ENCODE data around the gene ALOX12B.
"Not testable (repeated sequence)": the region's sequence is repeated elsewhere in the genome, so short reads cannot be mapped to it uniquely, and the experiment has no call there.

Gene ALOX12B

DNA sequence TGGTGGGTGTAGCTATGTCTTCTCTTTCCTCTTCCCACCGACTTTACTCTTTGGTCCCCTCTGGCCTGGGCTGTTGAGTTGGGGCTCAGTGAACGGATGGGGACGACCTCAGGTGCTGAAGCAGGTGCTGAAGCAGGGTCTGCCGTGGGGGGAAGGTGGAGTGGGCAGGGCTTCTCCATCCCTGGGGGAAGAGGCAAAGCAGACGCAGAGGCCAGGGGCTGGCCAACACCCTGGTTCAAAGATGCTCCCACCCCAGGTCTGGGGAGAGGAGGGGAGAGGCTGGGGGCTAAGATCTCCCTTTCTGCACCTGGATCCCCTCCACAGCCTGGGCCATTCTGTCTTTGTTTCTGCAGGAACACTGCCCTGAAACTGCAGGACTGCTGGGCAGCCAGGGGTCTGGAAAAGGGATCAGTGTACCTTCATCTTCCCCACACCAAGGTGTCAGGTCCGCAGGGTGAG is 22.9 kb downstream of the ALOX12B start:
- no peak for DNase-seq (ENCODE audit: low read depth)

DNA sequence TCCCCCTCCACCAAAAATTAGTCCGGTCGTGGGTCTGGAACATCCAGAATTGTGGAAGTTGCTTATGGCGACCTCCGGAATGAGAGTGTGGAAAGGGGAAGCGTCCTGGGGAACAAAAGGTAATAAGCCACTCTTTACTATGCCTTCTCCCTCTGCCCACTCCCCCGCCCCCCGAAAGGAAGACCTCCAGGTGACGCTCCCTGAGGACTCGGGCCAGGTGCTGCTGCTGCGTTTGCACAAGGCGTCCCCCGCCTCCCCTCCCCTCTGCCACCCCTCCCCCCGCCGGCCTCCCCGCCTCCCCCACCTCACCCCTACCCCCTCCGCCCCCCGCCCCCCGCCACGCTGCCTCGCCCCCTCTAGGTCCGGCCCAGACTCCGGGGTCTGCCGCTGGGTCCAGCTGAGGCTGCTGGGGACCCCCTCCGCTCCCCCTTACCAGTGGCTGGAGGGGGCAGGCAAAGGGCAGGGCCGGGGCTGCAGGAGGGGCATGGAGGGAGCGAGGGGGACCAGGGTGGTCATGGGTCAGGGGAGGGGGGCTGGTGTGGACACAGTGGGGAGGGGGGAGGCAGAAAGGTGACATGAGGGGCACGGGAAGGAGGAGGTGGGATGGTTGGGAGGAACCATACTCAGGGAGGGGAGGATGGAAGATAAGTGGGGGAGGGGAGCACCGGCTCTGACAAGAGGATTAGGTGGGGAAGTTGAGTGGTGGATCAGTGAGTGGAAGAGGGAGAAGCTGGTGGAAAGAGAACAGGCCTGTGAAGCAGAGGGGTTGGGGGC is 23.6 kb downstream of the ALOX12B start:
- DNase-seq (ENCODE audit: low read depth) = no peak

DNA sequence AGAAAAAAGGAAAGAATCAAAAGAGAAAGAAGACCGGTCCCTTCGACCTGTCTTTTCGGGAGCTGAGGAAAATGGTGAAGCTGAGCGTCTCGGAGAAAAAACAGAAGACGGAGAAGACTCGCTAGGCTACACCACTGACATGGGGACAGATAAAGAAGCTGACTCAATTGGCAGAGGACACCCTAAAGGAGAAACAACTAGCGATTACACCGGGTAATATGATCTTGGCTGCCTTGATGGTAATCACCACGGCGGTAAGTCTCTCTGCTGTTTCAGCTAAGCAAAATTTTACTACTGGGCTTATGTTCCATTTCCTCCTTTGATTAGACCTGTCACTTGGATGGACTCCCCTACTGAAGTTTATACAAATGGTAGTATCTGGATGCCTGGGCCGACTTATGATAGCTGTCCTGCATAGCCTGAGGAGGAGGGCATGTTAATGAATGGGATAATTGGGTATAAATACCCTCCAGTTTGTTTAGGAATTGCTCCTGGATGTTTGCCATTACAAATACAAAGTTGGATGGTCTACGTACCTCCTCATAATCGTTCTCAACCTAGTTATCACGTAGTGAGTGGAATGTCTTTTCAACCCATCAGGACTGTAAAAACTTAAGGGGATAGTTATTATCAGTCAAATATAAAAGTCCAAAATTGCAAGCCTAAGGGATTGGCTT is 24.6 kb downstream of the ALOX12B start:
- no peak for DNase-seq (ENCODE audit: low read depth)

DNA sequence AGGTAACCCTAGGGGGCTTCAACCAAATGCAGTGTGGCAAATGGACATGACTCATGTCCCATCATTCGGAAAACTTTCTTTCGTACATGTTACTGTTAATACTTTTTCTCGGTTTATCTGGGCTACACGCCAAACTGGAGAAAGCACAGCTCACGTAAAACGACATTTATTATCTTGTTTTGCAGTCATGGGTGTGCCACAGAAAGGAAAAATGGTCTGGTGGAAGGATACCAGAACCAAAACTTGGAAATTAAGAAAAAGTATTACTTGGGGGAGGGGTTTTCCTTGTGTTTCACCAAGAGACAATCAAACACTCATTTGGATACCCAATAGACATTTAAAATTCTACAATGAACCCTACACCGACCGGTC is 25.1 kb downstream of the ALOX12B start:
- DNase-seq (ENCODE audit: low read depth) = no peak

DNA sequence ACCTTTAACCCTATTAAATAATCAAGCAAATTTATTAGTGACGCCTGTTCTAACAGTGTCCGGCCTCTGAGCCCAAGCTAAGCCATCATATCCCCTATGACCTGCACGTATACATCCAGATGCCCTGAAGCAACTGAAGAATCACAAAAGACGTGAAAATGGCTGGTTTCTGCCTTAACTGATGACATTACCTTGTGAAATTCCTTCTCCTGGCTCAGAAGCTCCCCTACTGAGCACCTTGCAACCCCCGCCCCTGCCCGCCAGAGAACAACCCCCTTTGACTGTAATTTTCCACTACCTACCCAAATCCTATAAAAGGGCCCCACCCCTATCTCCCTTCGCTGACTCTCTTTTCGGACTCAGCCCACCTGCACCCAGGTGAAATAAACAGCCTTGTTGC is 25.7 kb downstream of the ALOX12B start:
- not testable (repeated sequence) for DNase-seq (ENCODE audit: low read depth)

DNA sequence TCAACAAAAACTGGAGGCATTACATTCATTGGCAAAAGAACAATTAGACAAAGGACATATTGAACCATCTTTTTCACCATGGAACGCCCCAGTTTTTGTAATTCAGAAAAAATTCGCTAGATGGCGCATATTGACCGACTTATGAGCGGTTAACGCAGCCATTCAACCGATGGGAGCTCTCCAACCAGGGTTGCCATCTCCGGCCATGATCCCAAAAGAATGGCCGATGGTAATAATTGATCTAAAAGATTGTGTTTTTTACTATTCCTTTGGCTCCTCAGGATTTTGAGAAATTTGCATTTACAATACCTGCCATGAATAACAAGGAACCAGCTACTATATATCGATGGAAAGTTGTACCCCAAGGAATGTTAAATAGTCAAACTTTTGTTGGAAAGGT is 27.2 kb downstream of the ALOX12B start:
- DNase-seq (ENCODE audit: low read depth) = no peak

DNA sequence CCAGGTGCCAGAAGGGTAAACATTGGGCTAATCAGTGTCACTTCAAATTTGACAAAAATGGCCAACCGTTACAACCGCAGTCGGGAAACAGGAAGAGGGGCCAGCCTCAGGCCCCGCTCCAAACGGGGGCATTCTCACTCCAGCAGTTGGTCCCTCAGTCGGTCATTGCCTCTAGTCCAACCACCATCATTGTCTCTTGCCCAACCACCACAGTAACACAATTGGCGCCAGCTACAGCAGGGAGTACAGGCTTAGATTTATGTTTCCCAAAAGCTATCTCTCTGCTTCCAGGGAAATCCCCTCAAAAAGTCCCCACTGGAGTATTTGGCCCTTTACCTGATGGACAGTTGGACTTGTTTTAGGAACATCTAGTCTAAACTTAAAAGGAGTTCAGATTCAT is 28.4 kb downstream of the ALOX12B start:
- no peak for DNase-seq (ENCODE audit: low read depth)

DNA sequence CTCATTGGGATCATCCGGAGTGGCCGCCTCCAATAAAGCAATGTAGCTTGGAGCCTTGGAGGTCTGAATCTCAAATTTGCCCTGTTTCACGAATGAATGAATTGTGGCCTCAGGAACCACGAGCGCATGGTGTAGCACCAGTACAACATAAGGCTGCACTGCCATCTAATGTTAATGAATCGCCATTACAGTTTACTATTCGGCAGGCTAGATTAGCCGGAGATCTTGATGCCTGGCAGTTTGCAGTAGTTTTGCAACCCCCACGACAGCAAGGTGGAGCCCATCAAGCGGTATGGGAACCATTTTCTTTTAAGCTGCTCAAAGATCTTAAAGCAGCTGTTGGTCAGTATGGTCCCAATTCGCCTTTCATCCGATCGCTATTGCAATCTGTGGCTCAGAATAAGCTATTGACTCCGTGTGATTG is 29.8 kb downstream of the ALOX12B start:
- DNase-seq (ENCODE audit: low read depth) = peak; percentile 25

DNA sequence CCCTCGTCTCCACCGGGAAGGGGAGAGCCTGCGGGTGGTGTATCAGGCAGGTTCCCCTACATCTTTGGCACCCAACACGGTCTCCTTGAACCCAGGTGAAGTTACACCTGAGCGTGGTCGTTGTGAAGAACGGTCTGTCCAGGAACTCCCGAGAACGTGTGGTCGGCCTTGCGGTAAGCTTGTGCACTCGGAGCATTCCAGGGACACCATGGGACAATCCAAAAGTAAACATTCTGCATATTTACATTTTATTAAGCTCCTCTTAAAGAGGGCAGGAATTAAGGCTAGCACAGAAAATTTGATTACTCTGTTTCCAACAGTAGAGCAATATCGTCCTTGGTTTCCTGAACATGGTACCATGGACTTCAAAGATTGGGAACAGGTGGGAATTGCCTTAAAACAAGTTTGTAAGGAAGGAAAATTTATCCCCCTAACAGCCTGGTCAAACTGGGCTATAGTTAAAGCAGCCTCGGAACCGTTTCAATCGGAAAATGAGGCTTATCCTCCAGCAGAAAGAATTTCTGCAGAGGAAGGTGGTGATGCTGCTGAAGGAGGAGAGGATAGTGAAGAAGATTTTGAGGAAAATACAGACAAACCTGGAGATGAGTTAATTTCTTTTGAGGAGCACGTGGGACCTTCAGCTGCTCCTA is 30.4 kb downstream of the ALOX12B start:
- no peak for DNase-seq (ENCODE audit: low read depth)

DNA sequence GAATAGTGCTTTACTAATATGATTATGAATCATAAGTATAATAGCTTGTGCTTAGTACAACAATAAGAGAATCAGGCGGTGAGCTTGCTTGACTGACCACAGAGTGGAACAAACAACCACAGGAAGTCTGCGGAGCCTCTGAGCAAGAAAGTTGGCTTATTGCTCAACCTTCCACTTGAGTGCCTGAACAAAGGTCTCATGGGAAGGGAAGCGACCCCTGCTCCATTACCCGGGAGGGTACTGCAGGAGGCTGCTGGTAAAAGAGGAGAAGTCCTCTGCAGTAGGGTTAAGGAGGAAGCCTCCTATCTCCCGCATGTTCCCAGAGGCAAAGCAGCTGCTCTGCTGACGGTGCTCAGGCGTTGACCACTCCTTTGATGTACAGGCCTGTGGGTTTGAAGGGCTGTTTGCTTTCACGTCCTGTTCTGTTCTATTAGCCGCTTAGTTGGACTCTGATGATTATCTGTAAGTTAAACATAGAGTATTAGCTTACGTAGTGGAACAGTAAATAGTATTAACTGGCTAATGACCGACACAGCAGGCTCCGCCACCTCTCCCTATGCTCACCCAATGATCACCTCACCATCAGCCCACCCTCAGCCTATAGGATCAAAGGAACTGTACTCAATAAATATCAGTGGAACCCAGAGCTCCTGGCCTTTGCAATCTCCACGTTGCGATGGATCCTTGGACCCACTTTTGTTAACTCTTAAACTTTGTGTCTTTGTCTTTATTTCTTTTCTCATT is 31.1 kb downstream of the ALOX12B start:
- DNase-seq (ENCODE audit: low read depth) = no peak

DNA sequence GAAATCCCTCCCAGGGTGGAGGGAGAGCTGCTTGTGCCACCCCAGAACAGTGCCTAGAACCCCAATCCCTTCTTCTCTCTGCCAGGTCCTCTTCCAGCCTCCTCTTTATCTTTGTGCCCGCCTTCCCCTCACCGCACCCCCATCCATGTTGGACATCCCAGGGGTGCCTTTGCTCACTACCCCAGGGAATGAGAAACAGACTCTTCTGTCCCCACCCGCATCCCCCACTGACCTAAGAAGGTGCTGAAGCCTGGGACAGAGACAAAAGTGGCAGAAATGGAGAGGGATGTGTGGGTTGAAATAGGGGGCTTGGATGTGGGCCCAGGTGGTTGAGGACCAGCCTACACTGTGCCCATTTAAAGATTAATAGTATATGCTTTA is 31.7 kb downstream of the ALOX12B start:
- DNase-seq (ENCODE audit: low read depth) = no peak

DNA sequence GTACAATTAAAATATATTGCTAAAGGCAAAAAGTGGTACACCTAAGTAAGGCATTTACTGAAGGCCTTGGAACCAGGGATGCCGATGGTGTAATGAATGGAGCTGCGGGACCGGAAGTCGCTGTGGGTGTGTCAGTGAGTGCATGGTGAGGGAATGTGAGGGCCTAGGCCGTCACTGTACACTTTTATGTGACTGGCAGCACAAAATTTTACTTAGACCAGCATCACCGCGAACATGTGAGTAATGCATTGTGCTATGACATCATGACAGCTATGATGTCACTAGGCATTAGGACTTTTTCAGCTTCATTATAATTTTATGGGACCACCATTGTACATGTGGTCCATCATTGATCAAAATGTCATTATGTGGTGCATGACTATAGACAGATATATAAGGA is 33.9 kb downstream of the ALOX12B start:
- no peak for DNase-seq (ENCODE audit: low read depth)

DNA sequence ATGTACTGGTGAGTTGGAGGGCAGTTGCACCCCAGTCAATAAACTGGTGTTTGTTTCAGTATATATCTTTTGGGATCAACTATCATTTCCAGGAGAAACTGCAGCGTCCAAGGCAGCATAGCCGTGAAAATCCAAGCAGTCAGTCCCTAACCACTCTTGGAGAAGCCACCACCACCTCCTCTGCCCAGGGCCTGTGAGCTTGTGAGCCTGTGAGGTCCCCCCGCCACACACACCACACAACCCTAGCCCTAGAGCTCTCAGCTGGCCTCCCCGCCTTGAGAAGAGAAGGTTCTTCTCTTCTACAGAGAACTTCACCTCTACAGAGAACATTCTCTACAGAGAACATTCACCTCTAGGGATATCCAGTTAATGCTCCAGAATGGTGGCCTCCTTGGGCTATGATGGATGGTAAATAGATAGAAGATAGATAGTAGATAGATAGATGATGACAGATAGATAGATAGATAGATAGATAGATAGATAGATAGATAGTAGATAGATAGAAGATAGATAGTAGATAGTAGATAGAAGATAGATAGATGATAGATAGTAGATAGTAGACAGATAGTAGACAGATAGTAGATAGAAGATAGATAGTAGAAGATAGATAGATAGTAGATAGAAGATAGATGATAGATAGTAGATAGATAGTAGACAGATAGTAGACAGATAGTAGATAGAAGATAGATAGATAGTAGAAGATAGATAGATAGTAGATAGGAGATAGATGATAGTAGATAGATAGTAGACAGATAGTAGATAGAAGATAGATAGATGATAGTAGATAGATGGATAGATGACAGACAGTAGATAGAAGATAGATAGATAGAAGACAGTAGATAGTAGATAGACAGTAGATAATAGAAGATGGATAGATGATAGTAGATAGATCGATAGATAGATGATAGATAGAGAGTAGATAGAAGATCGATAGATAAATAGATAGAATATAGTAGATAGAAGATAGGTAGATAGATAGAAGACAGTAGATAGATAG is 35.0 kb downstream of the ALOX12B start:
- no peak for DNase-seq (ENCODE audit: low read depth)

DNA sequence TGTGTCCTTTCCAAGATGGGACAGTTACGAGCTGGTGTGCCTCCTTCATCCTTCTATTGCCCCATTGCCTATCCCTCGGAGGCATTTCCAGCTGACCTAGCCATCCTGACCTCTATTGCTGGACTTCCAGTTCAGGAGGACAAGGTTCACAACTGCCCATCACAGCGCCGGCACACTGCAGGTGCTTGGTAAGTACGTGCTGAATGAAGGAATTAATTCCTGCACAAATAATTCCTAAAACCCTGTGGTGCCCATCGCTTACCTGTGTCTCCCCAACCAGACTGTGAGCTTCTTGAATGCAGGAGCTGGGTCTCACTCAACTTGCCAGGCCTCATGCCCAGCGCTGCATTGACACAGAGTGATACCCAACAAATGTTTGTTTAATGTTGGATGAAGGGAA is 35.7 kb downstream of the ALOX12B start:
- no peak for DNase-seq (ENCODE audit: low read depth)

DNA sequence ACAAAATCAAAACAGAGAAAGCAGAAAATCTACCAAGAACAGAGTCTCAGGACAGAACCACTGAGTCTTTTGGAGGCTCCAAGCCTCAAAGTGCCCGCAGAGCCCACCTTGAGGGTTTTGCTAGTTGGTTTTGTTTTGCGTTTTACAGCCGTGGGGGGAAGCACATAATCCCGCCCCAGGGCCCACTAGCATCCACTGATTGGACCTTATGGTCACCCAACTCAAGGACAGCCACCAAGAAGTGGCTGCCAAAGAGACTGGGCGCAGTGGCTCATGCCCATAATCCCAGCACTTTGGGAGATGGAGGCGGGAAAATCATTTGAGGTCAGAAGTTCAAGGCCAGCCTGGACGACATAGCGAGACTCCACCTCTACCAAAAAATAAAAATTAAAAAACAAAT is 38.8 kb downstream of the ALOX12B start:
- DNase-seq (ENCODE audit: low read depth) = no peak

DNA sequence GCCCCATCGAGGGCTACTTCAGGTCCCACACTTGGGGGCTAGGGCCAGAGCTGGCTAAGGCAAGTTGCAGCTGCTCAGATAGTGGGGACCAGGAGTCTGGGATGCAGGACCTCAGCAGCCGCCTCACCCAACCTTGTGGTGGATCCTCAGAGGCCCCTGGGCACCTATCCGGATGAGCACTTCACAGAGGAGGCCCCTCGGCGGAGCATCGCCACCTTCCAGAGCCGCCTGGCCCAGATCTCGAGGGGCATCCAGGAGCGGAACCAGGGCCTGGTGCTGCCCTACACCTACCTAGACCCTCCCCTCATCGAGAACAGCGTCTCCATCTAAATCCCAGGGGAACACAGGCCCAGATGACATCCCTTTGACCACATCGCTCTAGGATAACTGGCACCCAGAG is 39.3 kb downstream of the ALOX12B start:
- no peak for DNase-seq (ENCODE audit: low read depth)

DNA sequence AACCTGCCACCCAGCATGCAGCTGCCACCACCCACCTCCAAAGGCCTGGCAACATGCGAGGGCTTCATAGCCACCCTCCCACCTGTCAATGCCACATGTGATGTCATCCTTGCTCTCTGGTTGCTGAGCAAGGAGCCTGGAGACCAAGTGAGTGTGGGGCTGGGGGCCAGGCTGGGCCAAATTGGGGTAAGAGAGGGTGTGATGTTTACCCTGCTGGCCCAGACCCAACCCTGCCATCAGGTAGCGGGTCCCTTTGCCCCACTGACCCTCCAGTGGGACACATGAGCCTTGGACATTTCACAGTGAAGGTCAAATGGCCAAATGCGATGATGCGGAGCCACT is 39.8 kb downstream of the ALOX12B start:
- no peak for DNase-seq (ENCODE audit: low read depth)

DNA sequence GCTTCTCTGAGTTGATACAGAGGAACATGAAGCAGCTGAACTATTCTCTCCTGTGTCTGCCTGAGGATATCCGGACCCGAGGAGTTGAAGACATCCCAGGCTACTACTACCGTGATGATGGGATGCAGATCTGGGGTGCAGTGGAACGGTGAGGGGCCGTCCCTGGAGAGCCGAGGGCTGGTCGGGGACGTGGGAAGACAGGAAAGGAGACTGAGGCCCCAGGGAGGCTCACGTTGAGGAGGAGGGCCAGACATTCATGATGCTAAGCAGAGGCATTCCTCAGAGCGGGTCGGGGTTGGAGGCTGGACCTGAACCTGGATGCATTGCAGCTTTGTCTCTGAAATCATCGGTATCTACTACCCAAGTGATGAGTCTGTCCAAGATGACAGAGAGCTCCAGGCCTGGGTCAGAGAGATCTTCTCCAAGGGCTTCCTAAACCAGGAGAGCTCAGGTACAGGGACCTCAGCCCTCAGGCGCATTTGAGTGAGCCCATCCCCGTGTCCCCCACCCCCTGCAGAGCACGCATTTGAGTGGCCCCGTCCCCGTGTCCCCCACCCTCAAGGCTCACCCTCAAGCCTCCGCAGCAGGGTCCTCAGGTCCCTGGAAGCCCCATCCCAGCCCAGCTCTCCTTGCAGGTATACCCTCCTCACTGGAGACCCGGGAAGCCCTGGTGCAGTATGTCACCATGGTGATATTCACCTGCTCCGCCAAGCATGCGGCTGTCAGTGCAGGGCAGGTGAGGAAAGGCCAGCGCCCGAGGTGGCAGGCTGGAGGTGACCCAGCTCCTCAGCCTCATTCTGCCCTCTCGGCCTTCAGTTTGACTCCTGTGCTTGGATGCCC is 40.4 kb downstream of the ALOX12B start:
- no peak for DNase-seq (ENCODE audit: low read depth)

DNA sequence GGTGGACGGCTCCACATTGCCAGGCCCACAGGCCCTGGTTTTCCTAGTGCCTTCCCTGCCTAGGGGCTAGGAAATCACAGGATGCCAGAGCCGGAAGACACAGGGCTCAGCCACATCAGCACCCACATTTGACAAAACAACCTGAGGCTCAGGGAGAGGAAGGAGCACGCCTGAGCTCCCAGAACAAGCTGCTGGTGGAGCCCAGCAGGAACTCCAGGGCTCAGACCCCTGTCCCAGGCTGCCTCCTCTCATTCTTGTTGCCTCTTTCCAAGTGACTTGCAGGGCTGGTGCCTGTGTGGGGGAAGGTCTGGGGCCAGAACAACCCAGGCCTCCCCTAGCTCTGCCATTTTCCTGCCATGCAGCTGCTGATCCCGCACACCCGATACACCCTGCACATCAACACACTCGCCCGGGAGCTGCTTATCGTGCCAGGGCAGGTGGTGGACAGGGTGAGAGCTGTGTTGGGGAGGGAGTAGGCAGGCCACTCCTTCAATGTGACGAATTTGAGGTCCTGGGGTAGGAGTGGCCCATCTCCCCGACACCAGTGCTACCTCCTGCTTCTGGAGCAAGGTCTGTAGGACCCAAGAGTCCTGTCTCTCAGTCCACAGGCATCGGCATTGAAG is 41.1 kb downstream of the ALOX12B start:
- no peak for DNase-seq (ENCODE audit: low read depth)

Data from T-helper 22 cell (primary cell).